ENCODE results near the gene SMARCE1.
A peak's percentile ranks its signal among the peaks of the same experiment; 100 is the strongest.

The SMARCE1 gene

GRCh38 chr17:40658396-40658795 is 10.8 kb upstream of the SMARCE1 start:
- H2BK5ac ChIP-seq (ENCODE audit: low read length): no peak overlapping the region
- no peak overlapping the region for H4K5ac ChIP-seq (ENCODE audit: low read length)
- H2BK120ac ChIP-seq (ENCODE audit: low read depth, low read length): no peak overlapping the region
- no peak overlapping the region for H3K9ac ChIP-seq (ENCODE audit: low read length)
- no peak overlapping the region for H3K56ac ChIP-seq (ENCODE audit: low read length)
- H2BK15ac ChIP-seq (replicated peaks; ENCODE audit: low read depth): no peak overlapping the region
- DNase-seq: no peak
- no peaks in the 10 kb centered on the region for H3K27me3 ChIP-seq (ENCODE audit: insufficient read depth, low read length, poor library complexity)
- H3K79me1 ChIP-seq (ENCODE audit: low read length): no peaks in the 10 kb centered on the region
- no peaks in the 10 kb centered on the region for H3K4me1 ChIP-seq (ENCODE audit: control insufficient read depth, low read depth, low read length)
- no peak overlapping the region for H3K4ac ChIP-seq (ENCODE audit: low read depth, low read length)
- H3K36me3 ChIP-seq (ENCODE audit: control insufficient read depth, insufficient read depth, low read length): no peaks in the 10 kb centered on the region
- H3K27ac ChIP-seq (ENCODE audit: low read depth, low read length): no peak overlapping the region
- no peak overlapping the region for H3K23ac ChIP-seq (ENCODE audit: low read length)
- no peak overlapping the region for H4K8ac ChIP-seq (ENCODE audit: low read depth, low read length)
- no peak overlapping the region for H3K18ac ChIP-seq (ENCODE audit: low read length)
- H3K4me3 ChIP-seq (ENCODE audit: low read length): no peak overlapping the region
- H3K4me2 ChIP-seq (ENCODE audit: low read length): no peak overlapping the region
- no peak overlapping the region for H2AK5ac ChIP-seq (ENCODE audit: low read length)
- no peaks in the 10 kb centered on the region for H3K79me2 ChIP-seq (ENCODE audit: control insufficient read depth, insufficient read depth, low read length)

DNA sequence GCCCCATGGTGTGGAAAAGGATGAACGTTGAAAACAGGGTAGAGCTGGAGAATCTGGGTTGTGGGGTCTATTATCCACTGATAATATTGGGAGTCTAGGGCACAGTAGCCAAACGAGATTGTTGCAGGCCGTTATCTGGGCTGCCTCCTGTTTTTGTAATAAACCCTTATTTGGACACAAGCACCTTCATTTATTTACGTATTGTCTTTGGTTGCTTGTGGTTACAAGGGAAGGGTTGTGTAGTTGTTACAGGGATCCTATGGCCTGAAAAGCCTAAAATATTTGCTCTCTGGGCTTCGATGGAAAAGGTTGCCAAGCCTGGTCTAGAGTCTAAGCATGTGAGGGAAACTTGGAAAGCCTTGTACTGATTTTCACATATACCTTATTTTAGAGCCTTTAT is 4.3 kb upstream of the SMARCE1 start:
- Histone ChIP-seq H3K23ac (ENCODE audit: low read length) (no peak overlapping the region), H3K4me2 (ENCODE audit: low read length) (no peak overlapping the region), H2AK5ac (ENCODE audit: low read length) (no peak overlapping the region), H3K27me3 (ENCODE audit: insufficient read depth, low read length, poor library complexity) (no peaks in the 10 kb centered on the region), H4K8ac (ENCODE audit: low read depth, low read length) (no peak overlapping the region), H3K36me3 (ENCODE audit: control insufficient read depth, insufficient read depth, low read length) (no peaks in the 10 kb centered on the region), H3K27ac (ENCODE audit: low read depth, low read length) (no peak overlapping the region), H3K4me1 (ENCODE audit: control insufficient read depth, low read depth, low read length) (peaks cover 4% of the 10 kb centered on the region), H3K9ac (ENCODE audit: low read length) (no peak overlapping the region), H3K4ac (ENCODE audit: low read depth, low read length) (no peak overlapping the region), H3K56ac (ENCODE audit: low read length) (no peak overlapping the region), H4K5ac (ENCODE audit: low read length) (no peak overlapping the region), H3K79me1 (ENCODE audit: low read length) (peaks cover 4% of the 10 kb centered on the region), H2BK15ac (replicated peaks; ENCODE audit: low read depth) (no peak overlapping the region), H3K4me3 (ENCODE audit: low read length) (no peak overlapping the region), H2BK120ac (ENCODE audit: low read depth, low read length) (no peak overlapping the region), H3K18ac (ENCODE audit: low read length) (no peak overlapping the region), H2BK5ac (ENCODE audit: low read length) (no peak overlapping the region), H3K79me2 (ENCODE audit: control insufficient read depth, insufficient read depth, low read length) (peaks cover 6% of the 10 kb centered on the region)
- peak; percentile 37 for DNase-seq
- no CpG with 5 or more reads among the region's 5 CpGs for WGBS (ENCODE audit: extremely low coverage, insufficient coverage, low lambda C conversion rate)

GRCh38 chr17:40648384-40648968 is 858 bp upstream of the SMARCE1 start:
- Histone ChIP-seq H3K23ac (ENCODE audit: low read length) (peak overlapping the region; percentile 84), H2BK15ac (replicated peaks; ENCODE audit: low read depth) (no peak overlapping the region), H3K4me2 (ENCODE audit: low read length) (peak overlapping the region; percentile 92), H3K4ac (ENCODE audit: low read depth, low read length) (peak overlapping the region; percentile 90), H3K79me2 (ENCODE audit: control insufficient read depth, insufficient read depth, low read length) (peaks cover 15% of the 10 kb centered on the region), H3K27me3 (ENCODE audit: insufficient read depth, low read length, poor library complexity) (no peaks in the 10 kb centered on the region), H3K56ac (ENCODE audit: low read length) (peak overlapping the region; percentile 98), H3K27ac (ENCODE audit: low read depth, low read length) (peak overlapping the region; percentile 88), H3K36me3 (ENCODE audit: control insufficient read depth, insufficient read depth, low read length) (no peaks in the 10 kb centered on the region), H3K18ac (ENCODE audit: low read length) (peak overlapping the region; percentile 96), H2BK5ac (ENCODE audit: low read length) (peak overlapping the region; percentile 52), H2BK120ac (ENCODE audit: low read depth, low read length) (peak overlapping the region; percentile 46), H2AK5ac (ENCODE audit: low read length) (peak overlapping the region; percentile 75), H4K8ac (ENCODE audit: low read depth, low read length) (peak overlapping the region; percentile 59), H3K79me1 (ENCODE audit: low read length) (peaks cover 5% of the 10 kb centered on the region), H3K4me3 (ENCODE audit: low read length) (peak overlapping the region; percentile 94), H3K9ac (ENCODE audit: low read length) (peak overlapping the region; percentile 96), H3K4me1 (ENCODE audit: control insufficient read depth, low read depth, low read length) (peaks cover 4% of the 10 kb centered on the region), H4K5ac (ENCODE audit: low read length) (no peak overlapping the region)
- no peak for DNase-seq
- no CpG with 5 or more reads among the region's 28 CpGs for WGBS (ENCODE audit: extremely low coverage, insufficient coverage, low lambda C conversion rate)

GRCh38 chr17:40646791-40647623 is 611 bp downstream of the SMARCE1 start:
- H3K4me2 ChIP-seq (ENCODE audit: low read length): peak overlapping the region; percentile 72
- no peak overlapping the region for H4K5ac ChIP-seq (ENCODE audit: low read length)
- peak; percentile 67 for DNase-seq
- H3K18ac ChIP-seq (ENCODE audit: low read length): peak overlapping the region; percentile 96
- no peak overlapping the region for H2BK15ac ChIP-seq (replicated peaks; ENCODE audit: low read depth)
- no CpG with 5 or more reads among the region's 18 CpGs for WGBS (ENCODE audit: extremely low coverage, insufficient coverage, low lambda C conversion rate)
- peak overlapping the region; percentile 94 for H3K4me3 ChIP-seq (ENCODE audit: low read length)
- peak overlapping the region; percentile 98 for H3K56ac ChIP-seq (ENCODE audit: low read length)
- peak overlapping the region; percentile 38 for H2BK5ac ChIP-seq (ENCODE audit: low read length)
- H4K8ac ChIP-seq (ENCODE audit: low read depth, low read length): peak overlapping the region; percentile 59
- H2BK120ac ChIP-seq (ENCODE audit: low read depth, low read length): no peak overlapping the region
- peaks cover 7% of the 10 kb centered on the region for H3K79me1 ChIP-seq (ENCODE audit: low read length)
- H2AK5ac ChIP-seq (ENCODE audit: low read length): no peak overlapping the region
- peak overlapping the region; percentile 47 for H3K27ac ChIP-seq (ENCODE audit: low read depth, low read length)
- no peaks in the 10 kb centered on the region for H3K27me3 ChIP-seq (ENCODE audit: insufficient read depth, low read length, poor library complexity)
- no peak overlapping the region for H3K23ac ChIP-seq (ENCODE audit: low read length)
- peak overlapping the region; percentile 96 for H3K9ac ChIP-seq (ENCODE audit: low read length)
- peak overlapping the region; percentile 95 for H3K4ac ChIP-seq (ENCODE audit: low read depth, low read length)
- peaks cover 4% of the 10 kb centered on the region for H3K4me1 ChIP-seq (ENCODE audit: control insufficient read depth, low read depth, low read length)
- peaks cover 15% of the 10 kb centered on the region for H3K79me2 ChIP-seq (ENCODE audit: control insufficient read depth, insufficient read depth, low read length)
- H3K36me3 ChIP-seq (ENCODE audit: control insufficient read depth, insufficient read depth, low read length): no peaks in the 10 kb centered on the region

GRCh38 chr17:40645943-40646342 is 1.7 kb downstream of the SMARCE1 start:
- no peak overlapping the region for H2BK15ac ChIP-seq (replicated peaks; ENCODE audit: low read depth)
- no peak overlapping the region for H2BK120ac ChIP-seq (ENCODE audit: low read depth, low read length)
- no peak overlapping the region for H4K5ac ChIP-seq (ENCODE audit: low read length)
- no peak overlapping the region for H4K8ac ChIP-seq (ENCODE audit: low read depth, low read length)
- H3K36me3 ChIP-seq (ENCODE audit: control insufficient read depth, insufficient read depth, low read length): no peaks in the 10 kb centered on the region
- no peak for DNase-seq
- no peak overlapping the region for H3K4ac ChIP-seq (ENCODE audit: low read depth, low read length)
- peaks cover 7% of the 10 kb centered on the region for H3K79me1 ChIP-seq (ENCODE audit: low read length)
- H2BK5ac ChIP-seq (ENCODE audit: low read length): no peak overlapping the region
- no peak overlapping the region for H3K27ac ChIP-seq (ENCODE audit: low read depth, low read length)
- H3K4me3 ChIP-seq (ENCODE audit: low read length): no peak overlapping the region
- no peak overlapping the region for H3K4me2 ChIP-seq (ENCODE audit: low read length)
- H3K9ac ChIP-seq (ENCODE audit: low read length): no peak overlapping the region
- no peaks in the 10 kb centered on the region for H3K27me3 ChIP-seq (ENCODE audit: insufficient read depth, low read length, poor library complexity)
- H3K23ac ChIP-seq (ENCODE audit: low read length): no peak overlapping the region
- peaks cover 15% of the 10 kb centered on the region for H3K79me2 ChIP-seq (ENCODE audit: control insufficient read depth, insufficient read depth, low read length)
- no peak overlapping the region for H3K56ac ChIP-seq (ENCODE audit: low read length)
- H2AK5ac ChIP-seq (ENCODE audit: low read length): no peak overlapping the region
- H3K18ac ChIP-seq (ENCODE audit: low read length): no peak overlapping the region
- peaks cover 4% of the 10 kb centered on the region for H3K4me1 ChIP-seq (ENCODE audit: control insufficient read depth, low read depth, low read length)
- WGBS (ENCODE audit: extremely low coverage, insufficient coverage, low lambda C conversion rate): no CpG with 5 or more reads among the region's 2 CpGs

All from mesendoderm (in vitro differentiated cells).